ENCODE results near the gene TLE7. TPM values are rescaled to one million over a fixed set of nuclear protein-coding genes. Genes with fewer than 3 reads are reported as not detected.

Gene TLE7
- total RNA-seq, 1 experiment from 2014 or later, result not detected

- H3K27me3 ChIP-seq (ENCODE audit: insufficient read depth, low read length), result no peaks in the 10 kb centered on the region
- no peak overlapping the region for H3K18ac ChIP-seq (ENCODE audit: insufficient read length, low read depth, low read length)
- no peaks in the 10 kb centered on the region for H3K9me3 ChIP-seq (ENCODE audit: control insufficient read depth, low read depth, low read length)
- no peaks in the 10 kb centered on the region for H3K9me3 Mint-ChIP-seq
- WGBS (ENCODE audit: extremely low coverage, insufficient read length, low lambda C conversion rate), result 100% methylated on average over 1 of the region's 10 CpGs
- no peak overlapping the region for H3K56ac ChIP-seq (ENCODE audit: insufficient read length, low read depth, low read length)
- no peaks in the 10 kb centered on the region for H3K79me1 ChIP-seq (ENCODE audit: insufficient read depth, low read depth, low read length, poor library complexity, severe bottlenecking)
- no peak overlapping the region for H3K27ac ChIP-seq (ENCODE audit: insufficient read length, low read depth, low read length)
- H3K23ac ChIP-seq (ENCODE audit: insufficient read length, low read depth, low read length), result no peak overlapping the region
- H3K79me2 ChIP-seq (ENCODE audit: insufficient read depth, low read length), result no peaks in the 10 kb centered on the region
- peak overlapping the region; percentile 0 to 63 (median 59); a peak in 4 of 7 replicates for H3K27ac Mint-ChIP-seq
- H3K4me2 ChIP-seq (ENCODE audit: insufficient read depth, insufficient read length, low read length), result no peak overlapping the region
- no peaks in the 10 kb centered on the region; a peak in 1 of 7 replicates for H3K36me3 Mint-ChIP-seq (ENCODE audit: insufficient read depth in 1 of 3, low read depth in 3 of 3)
- H3K23me2 ChIP-seq (ENCODE audit: insufficient read length, low read depth, low read length, poor library complexity, severe bottlenecking), result no peaks in the 10 kb centered on the region
- no peak overlapping the region for H2BK120ac ChIP-seq (ENCODE audit: low read depth, low read length, poor library complexity, severe bottlenecking)
- no peak overlapping the region for H3K9ac ChIP-seq (ENCODE audit: extremely low read depth, insufficient read length, low read length)
- peaks cover 9% of the 10 kb centered on the region for H3K4me1 ChIP-seq (ENCODE audit: insufficient read depth, low read length)
- H2BK5ac ChIP-seq (ENCODE audit: insufficient read length, low read length), result no peak overlapping the region
- no peaks in the 10 kb centered on the region for H4K20me1 ChIP-seq (ENCODE audit: control insufficient read depth, insufficient read depth, insufficient read length)
- no peak for DNase-seq
- no peak overlapping the region for H2BK15ac ChIP-seq (ENCODE audit: low read depth, low read length)
- no peak overlapping the region for H4K5ac ChIP-seq (ENCODE audit: insufficient read length, low read depth, low read length)
- no peak overlapping the region; a peak in 1 of 5 replicates for H3K4me3 Mint-ChIP-seq
- peaks cover 8% of the 10 kb centered on the region for H3K27me3 Mint-ChIP-seq (ENCODE audit: low read depth)
- peaks cover 45 to 48% of the 10 kb centered on the region in 2 experiments for H3K4me1 Mint-ChIP-seq
- no peak overlapping the region for H2BK12ac ChIP-seq (ENCODE audit: insufficient read length, low read depth, low read length)
- TF ChIP-seq CTCF (conservative IDR thresholded peaks at IDR 0.05), result no peak
- H3T11ph ChIP-seq (ENCODE audit: low read length), result no peak overlapping the region
- no peak overlapping the region for H2AK5ac ChIP-seq (ENCODE audit: insufficient read length, low read length)
- H2BK20ac ChIP-seq (ENCODE audit: low read depth, low read length, poor library complexity, severe bottlenecking), result no peak overlapping the region
- H3K14ac ChIP-seq (ENCODE audit: insufficient read depth, low read length), result no peak overlapping the region
- H3K4ac ChIP-seq (ENCODE audit: low read depth, low read length), result no peak overlapping the region
- H4K8ac ChIP-seq (replicated peaks; ENCODE audit: insufficient read length, low read depth, low read length), result no peak overlapping the region
- no peak overlapping the region for H2AFZ ChIP-seq (ENCODE audit: low read length)
- no peak overlapping the region for H4K91ac ChIP-seq (ENCODE audit: insufficient read length, low read depth, low read length)
Observed at GRCh38 chr16:71384073-71384724, 57.7 kb downstream of the TLE7 start.
